ENCODE data around the gene ZNF423.

ZNF423 gene

GRCh38 chr16:49631187-49632041 is 224.5 kb downstream of the ZNF423 start:
- DNase-seq (ENCODE audit: low read depth in 2 of 2, low spot score in 1 of 2): no peak

- no peak for DNase-seq (ENCODE audit: low read depth in 2 of 2, low spot score in 1 of 2)
Measured at GRCh38 chr16:49630783-49631182, 225.1 kb downstream of the ZNF423 start.

- no peak for DNase-seq (ENCODE audit: low read depth in 2 of 2, low spot score in 1 of 2)
Measured at GRCh38 chr16:49629851-49630250, 226.1 kb downstream of the ZNF423 start.

- no peak for DNase-seq (ENCODE audit: low read depth in 2 of 2, low spot score in 1 of 2)
Measured at GRCh38 chr16:49628148-49628547, 227.8 kb downstream of the ZNF423 start.

- no peak for DNase-seq (ENCODE audit: low read depth in 2 of 2, low spot score in 1 of 2)
Measured at GRCh38 chr16:49625311-49626065, 230.4 kb downstream of the ZNF423 start.

- no peak for DNase-seq (ENCODE audit: low read depth in 2 of 2, low spot score in 1 of 2)
Measured at GRCh38 chr16:49623501-49624266, 232.2 kb downstream of the ZNF423 start.

GRCh38 chr16:49622421-49623402 is 233.2 kb downstream of the ZNF423 start:
- DNase-seq (ENCODE audit: low read depth in 2 of 2, low spot score in 1 of 2): no peak

GRCh38 chr16:49622084-49622390 is 233.9 kb downstream of the ZNF423 start:
- no peak for DNase-seq (ENCODE audit: low read depth in 2 of 2, low spot score in 1 of 2)

GRCh38 chr16:49621241-49622083 is 234.4 kb downstream of the ZNF423 start:
- no peak for DNase-seq (ENCODE audit: low read depth in 2 of 2, low spot score in 1 of 2)

GRCh38 chr16:49620869-49621240 is 235.1 kb downstream of the ZNF423 start:
- DNase-seq (ENCODE audit: low read depth in 2 of 2, low spot score in 1 of 2): no peak

- no peak for DNase-seq (ENCODE audit: low read depth in 2 of 2, low spot score in 1 of 2)
Measured at GRCh38 chr16:49620158-49620868, 235.6 kb downstream of the ZNF423 start.

GRCh38 chr16:49619811-49620157 is 236.1 kb downstream of the ZNF423 start:
- no peak for DNase-seq (ENCODE audit: low read depth in 2 of 2, low spot score in 1 of 2)

GRCh38 chr16:49618955-49619354 is 237.0 kb downstream of the ZNF423 start:
- no peak for DNase-seq (ENCODE audit: low read depth in 2 of 2, low spot score in 1 of 2)

- no peak for DNase-seq (ENCODE audit: low read depth in 2 of 2, low spot score in 1 of 2)
Measured at GRCh38 chr16:49617710-49618330, 238.1 kb downstream of the ZNF423 start.

- DNase-seq (ENCODE audit: low read depth in 2 of 2, low spot score in 1 of 2): no peak
Measured at GRCh38 chr16:49617016-49617629, 238.8 kb downstream of the ZNF423 start.

GRCh38 chr16:49615576-49615975 is 240.3 kb downstream of the ZNF423 start:
- no peak for DNase-seq (ENCODE audit: low read depth in 2 of 2, low spot score in 1 of 2)

GRCh38 chr16:49610983-49611382 is 244.9 kb downstream of the ZNF423 start:
- no peak for DNase-seq (ENCODE audit: low read depth in 2 of 2, low spot score in 1 of 2)

- DNase-seq (ENCODE audit: low read depth in 2 of 2, low spot score in 1 of 2): no peak
Measured at GRCh38 chr16:49608779-49609178, 247.1 kb downstream of the ZNF423 start.

All from stimulated activated CD8-positive, alpha-beta memory T cell treated with anti-CD3 and anti-CD28 coated beads, Interleukin-4, amount 100 ng/mL, for 1 hour (primary cell).